WTC11 (cell line): ENCODE measurements around the gene TCTN1.

Experiments
- EMX1 ChIP-seq: fragments of 250-450 bp; sonication (Bioruptor Pico); IDR thresholded peaks from 2 replicates; pipeline ENCODE4 v1.8.0; 2021; ENCODE audit warnings: mild to moderate bottlenecking
- GTF2I ChIP-seq: fragments of 250-450 bp; sonication (Bioruptor Pico); conservative IDR thresholded peaks from 2 replicates; pipeline ENCODE4 v1.4.0; 2021; ENCODE audit warnings: mild to moderate bottlenecking
- IRF2 ChIP-seq: sonication (generic); formaldehyde crosslinking; IDR thresholded peaks from 2 replicates; pipeline ENCODE4 v1.8.0; 2022; ENCODE audit warnings: low read depth, missing genetic modification reagents, borderline replicate concordance
- KAT7 ChIP-seq: sonication (generic); formaldehyde crosslinking; IDR thresholded peaks from 2 replicates; pipeline ENCODE4 v1.8.1; 2023; ENCODE audit warnings: missing genetic modification reagents, mild to moderate bottlenecking, borderline replicate concordance
- NFE2L1 ChIP-seq: sonication (generic); formaldehyde crosslinking; IDR thresholded peaks from 2 replicates; pipeline ENCODE4 v1.8.1; 2023; ENCODE audit warnings: missing genetic modification reagents
- NR3C1 ChIP-seq: sonication (generic); formaldehyde crosslinking; conservative IDR thresholded peaks from 2 replicates; pipeline ENCODE4 v1.8.1; 2023; ENCODE audit warnings: low read depth, mild to moderate bottlenecking, missing genetic modification reagents
- TCF7 ChIP-seq: sonication (generic); formaldehyde crosslinking; IDR thresholded peaks from 2 replicates; pipeline ENCODE4 v1.8.0; 2022; ENCODE audit warnings: mild to moderate bottlenecking, low read depth, missing genetic modification reagents, moderate library complexity
- ZNF138 ChIP-seq: sonication (generic); formaldehyde crosslinking; conservative IDR thresholded peaks from 2 replicates; pipeline ENCODE4 v1.8.1; 2022; ENCODE audit warnings: mild to moderate bottlenecking, moderate library complexity, missing genetic modification reagents
- ZNF671 ChIP-seq: fragments of 250-450 bp; sonication (Bioruptor Pico); IDR thresholded peaks from 2 replicates; pipeline ENCODE4 v1.8.0; 2021; ENCODE audit warnings: mild to moderate bottlenecking
- TF ChIP-seq, protein P1 (sequence below): fragments of 200-600 bp; IDR thresholded peaks from 2 replicates; pipeline ENCODE4 v1.8.0; 2022; ENCODE audit warnings: antibody characterized with exemption
- TF ChIP-seq, protein P2 (sequence below): sonication (generic); formaldehyde crosslinking; conservative IDR thresholded peaks from 2 replicates; pipeline ENCODE4 v1.8.1; 2022; ENCODE audit warnings: mild to moderate bottlenecking, missing genetic modification reagents
- TF ChIP-seq, protein P3 (sequence below): sonication (generic); formaldehyde crosslinking; IDR thresholded peaks from 2 replicates; pipeline ENCODE4 v1.8.1; 2022; ENCODE audit warnings: low read depth, mild to moderate bottlenecking, moderate library complexity, missing genetic modification reagents, borderline replicate concordance
- TF ChIP-seq, protein P4 (sequence below): fragments of 250-450 bp; sonication (Bioruptor Pico); IDR thresholded peaks from 2 replicates; pipeline ENCODE4 v1.9.0; 2021; ENCODE audit warnings: mild to moderate bottlenecking
- TF ChIP-seq, protein P5 (sequence below): sonication (generic); formaldehyde crosslinking; IDR thresholded peaks from 2 replicates; pipeline ENCODE4 v1.8.1; 2023; ENCODE audit warnings: mild to moderate bottlenecking, missing genetic modification reagents, moderate library complexity

DNA sequence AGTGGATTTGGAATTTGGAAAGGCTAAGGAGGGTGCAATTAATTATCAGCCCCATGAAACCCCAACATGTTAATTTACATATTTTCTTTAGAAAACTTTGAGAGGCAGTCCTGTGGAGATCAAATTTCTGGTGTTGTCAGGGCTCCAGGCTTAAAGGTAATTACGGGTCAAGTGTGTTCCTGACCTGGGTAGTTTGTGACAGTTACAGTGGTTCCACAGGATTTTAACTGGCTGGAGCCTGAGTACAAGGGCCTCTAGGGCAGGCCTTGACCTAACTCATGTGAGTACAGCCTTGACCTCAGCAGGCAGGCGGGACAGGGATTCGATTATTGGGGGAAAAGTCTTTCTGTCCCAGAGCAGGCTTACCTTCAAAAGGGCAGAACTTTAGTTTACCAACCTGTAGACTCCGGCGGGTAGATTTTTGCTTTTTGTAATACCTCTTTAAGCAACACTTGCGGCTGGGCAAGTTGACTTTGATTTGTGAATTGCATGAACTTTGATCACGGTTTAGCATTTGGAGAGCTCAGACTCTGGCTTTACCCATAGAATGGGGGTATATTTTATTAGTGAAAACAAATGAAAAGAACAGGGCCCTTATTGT lies 22.4 kb upstream of the TCTN1 start:
- TF ChIP-seq, protein P1, sequence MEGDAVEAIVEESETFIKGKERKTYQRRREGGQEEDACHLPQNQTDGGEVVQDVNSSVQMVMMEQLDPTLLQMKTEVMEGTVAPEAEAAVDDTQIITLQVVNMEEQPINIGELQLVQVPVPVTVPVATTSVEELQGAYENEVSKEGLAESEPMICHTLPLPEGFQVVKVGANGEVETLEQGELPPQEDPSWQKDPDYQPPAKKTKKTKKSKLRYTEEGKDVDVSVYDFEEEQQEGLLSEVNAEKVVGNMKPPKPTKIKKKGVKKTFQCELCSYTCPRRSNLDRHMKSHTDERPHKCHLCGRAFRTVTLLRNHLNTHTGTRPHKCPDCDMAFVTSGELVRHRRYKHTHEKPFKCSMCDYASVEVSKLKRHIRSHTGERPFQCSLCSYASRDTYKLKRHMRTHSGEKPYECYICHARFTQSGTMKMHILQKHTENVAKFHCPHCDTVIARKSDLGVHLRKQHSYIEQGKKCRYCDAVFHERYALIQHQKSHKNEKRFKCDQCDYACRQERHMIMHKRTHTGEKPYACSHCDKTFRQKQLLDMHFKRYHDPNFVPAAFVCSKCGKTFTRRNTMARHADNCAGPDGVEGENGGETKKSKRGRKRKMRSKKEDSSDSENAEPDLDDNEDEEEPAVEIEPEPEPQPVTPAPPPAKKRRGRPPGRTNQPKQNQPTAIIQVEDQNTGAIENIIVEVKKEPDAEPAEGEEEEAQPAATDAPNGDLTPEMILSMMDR, result no peak
- TF ChIP-seq, protein P2, sequence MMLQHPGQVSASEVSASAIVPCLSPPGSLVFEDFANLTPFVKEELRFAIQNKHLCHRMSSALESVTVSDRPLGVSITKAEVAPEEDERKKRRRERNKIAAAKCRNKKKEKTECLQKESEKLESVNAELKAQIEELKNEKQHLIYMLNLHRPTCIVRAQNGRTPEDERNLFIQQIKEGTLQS, result no peak
- TF ChIP-seq IRF2 (no peak), NR3C1 (CRISPR knock-in tag) (no peak), ZNF138 (no peak), NFE2L1 (CRISPR knock-in tag) (no peak), TCF7 (no peak), ZNF671 (CRISPR knock-in tag) (no peak), GTF2I (CRISPR knock-in tag) (no peak), KAT7 (CRISPR knock-in tag) (no peak), EMX1 (CRISPR knock-in tag) (no peak)
- TF ChIP-seq, protein P3, sequence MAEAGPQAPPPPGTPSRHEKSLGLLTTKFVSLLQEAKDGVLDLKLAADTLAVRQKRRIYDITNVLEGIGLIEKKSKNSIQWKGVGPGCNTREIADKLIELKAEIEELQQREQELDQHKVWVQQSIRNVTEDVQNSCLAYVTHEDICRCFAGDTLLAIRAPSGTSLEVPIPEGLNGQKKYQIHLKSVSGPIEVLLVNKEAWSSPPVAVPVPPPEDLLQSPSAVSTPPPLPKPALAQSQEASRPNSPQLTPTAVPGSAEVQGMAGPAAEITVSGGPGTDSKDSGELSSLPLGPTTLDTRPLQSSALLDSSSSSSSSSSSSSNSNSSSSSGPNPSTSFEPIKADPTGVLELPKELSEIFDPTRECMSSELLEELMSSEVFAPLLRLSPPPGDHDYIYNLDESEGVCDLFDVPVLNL, result no peak
- TF ChIP-seq, protein P4, sequence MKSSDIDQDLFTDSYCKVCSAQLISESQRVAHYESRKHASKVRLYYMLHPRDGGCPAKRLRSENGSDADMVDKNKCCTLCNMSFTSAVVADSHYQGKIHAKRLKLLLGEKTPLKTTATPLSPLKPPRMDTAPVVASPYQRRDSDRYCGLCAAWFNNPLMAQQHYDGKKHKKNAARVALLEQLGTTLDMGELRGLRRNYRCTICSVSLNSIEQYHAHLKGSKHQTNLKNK (CRISPR knock-in tag), result no peak
- TF ChIP-seq, protein P5, sequence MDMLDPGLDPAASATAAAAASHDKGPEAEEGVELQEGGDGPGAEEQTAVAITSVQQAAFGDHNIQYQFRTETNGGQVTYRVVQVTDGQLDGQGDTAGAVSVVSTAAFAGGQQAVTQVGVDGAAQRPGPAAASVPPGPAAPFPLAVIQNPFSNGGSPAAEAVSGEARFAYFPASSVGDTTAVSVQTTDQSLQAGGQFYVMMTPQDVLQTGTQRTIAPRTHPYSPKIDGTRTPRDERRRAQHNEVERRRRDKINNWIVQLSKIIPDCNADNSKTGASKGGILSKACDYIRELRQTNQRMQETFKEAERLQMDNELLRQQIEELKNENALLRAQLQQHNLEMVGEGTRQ (CRISPR knock-in tag), result no peak
